OCI-LY7 (cell line): ENCODE data around the gene DNAAF1. TPM values are rescaled to one million over a fixed set of nuclear protein-coding genes. Genes with fewer than 3 reads are reported as not detected.

Experiments used
- BruUV-seq: library from RNA; stranded (reverse); fragments of 400-500 nt; replicated peaks from 2 replicates; lab custom pipeline; 2021; lab: Mats Ljungman, UMichigan
- CTCF ChIA-PET: fragments of 300-600 bp; sonication (Branson Sonifier 250); formaldehyde crosslinking; loops from one replicate; lab custom pipeline; 2022; ENCODE audit warnings: antibody characterized with exemption; ENCODE audit not compliant: unreplicated experiment; lab: Charles Lee
- POLR2A ChIA-PET: fragments of 300-600 bp; sonication (Branson Sonifier 250); formaldehyde crosslinking; loops from one replicate; lab custom pipeline; 2022; ENCODE audit warnings: antibody characterized with exemption; lab: Charles Lee
- DNase-seq: peaks from one replicate; pipeline ENCODE4 v3.0.0-alpha.2; 2015; ENCODE audit warnings: low spot score
- H2AFZ ChIP-seq: fragments of 200-600 bp; sonication (generic), shearing (Covaris generic); 2 replicates; pipeline ENCODE4 v1.6.1; 2014; ENCODE audit warnings: mild to moderate bottlenecking, antibody characterized with exemption, low read length, moderate library complexity
- H3K27ac ChIP-seq: fragments of 200-600 bp; sonication (generic); 2 replicates; pipeline ENCODE4 v1.5.1; 2014; ENCODE audit warnings: mixed run types, low read depth, mild to moderate bottlenecking, moderate library complexity, low read length, inconsistent platforms; ENCODE audit not compliant: poor library complexity, severe bottlenecking
- H3K36me3 ChIP-seq: fragments of 200-600 bp; sonication (generic); 2 replicates; pipeline ENCODE4 v1.6.1; 2014; ENCODE audit warnings: mild to moderate bottlenecking, antibody characterized with exemption, low read length, moderate library complexity, mixed read lengths; ENCODE audit not compliant: insufficient read depth
- H3K4me1 ChIP-seq: fragments of 200-600 bp; sonication (generic); 2 replicates; pipeline ENCODE4 v1.5.1; 2014; ENCODE audit warnings: mild to moderate bottlenecking, low read length; ENCODE audit not compliant: insufficient read depth, poor library complexity, severe bottlenecking
- H3K4me2 ChIP-seq: fragments of 200-600 bp; sonication (generic); 2 replicates; pipeline ENCODE4 v1.6.1; 2014; ENCODE audit warnings: mild to moderate bottlenecking, low read length
- H3K4me3 ChIP-seq: fragments of 200-600 bp; sonication (generic); 2 replicates; pipeline ENCODE4 v1.5.1; 2014; ENCODE audit warnings: mild to moderate bottlenecking, low read depth, low read length; ENCODE audit not compliant: poor library complexity, severe bottlenecking
- H3K79me2 ChIP-seq: fragments of 200-600 bp; sonication (generic); 2 replicates; pipeline ENCODE4 v1.6.1; 2016; ENCODE audit warnings: low read depth, mild to moderate bottlenecking, low read length, moderate library complexity, mixed read lengths; ENCODE audit not compliant: insufficient read depth
- H3K9me2 ChIP-seq: fragments of 200-600 bp; sonication (generic); 2 replicates; pipeline ENCODE4 v1.6.1; 2016; ENCODE audit warnings: mild to moderate bottlenecking, low read length, mixed read lengths; ENCODE audit not compliant: insufficient read depth
- H3K9me3 ChIP-seq: fragments of 200-600 bp; sonication (generic); 2 replicates; pipeline ENCODE4 v1.6.1; 2014; ENCODE audit warnings: mild to moderate bottlenecking, mixed run types, low read length, mixed read lengths
- H4K20me1 ChIP-seq: fragments of 200-600 bp; sonication (generic); 2 replicates; pipeline ENCODE4 v1.6.1; 2014; ENCODE audit warnings: mild to moderate bottlenecking, antibody characterized with exemption, low read length, moderate library complexity, mixed read lengths; ENCODE audit not compliant: insufficient read depth
- CTCF ChIP-seq: fragments of 200-600 bp; sonication (generic); conservative IDR thresholded peaks from 2 replicates; pipeline ENCODE4 v1.5.1; 2014; ENCODE audit warnings: mild to moderate bottlenecking, antibody characterized with exemption, low read length, moderate library complexity, mixed read lengths
- EZH2phosphoT487 ChIP-seq: fragments of 200-600 bp; sonication (generic); IDR thresholded peaks from 2 replicates; pipeline ENCODE4 v1.6.1; 2018; ENCODE audit warnings: low read depth, borderline replicate concordance, mild to moderate bottlenecking, mixed run types, antibody characterized with exemption, low read length, moderate library complexity, mixed read lengths
- intact Hi-C: fragments of 100-400 bp; cut with micrococcal nuclease; formaldehyde crosslinking; loops from one replicate; pipeline ENCODE4 v1.10.0; 2022; ENCODE audit not compliant: unreplicated experiment
- total RNA-seq, 2 experiments: library from RNA; depleted of rRNA in 1 of 2; stranded (reverse); fragments of >200 nt in 1 of 2; shearing (Covaris generic) in 1 of 2; gene quantifications; 2 replicates each; pipeline ENCODE4 v1.2.3, GENCODE V29; 2014 to 2022

Gene DNAAF1
- total RNA-seq, 2 experiments from 2014 or later, result 0.34 TPM; not detected in 1

- POLR2A ChIA-PET, result interaction anchor here (0.6 kb wide), 1 partner anchor 633 kb away, joined by 5 read pairs; no protein-coding TSS in a partner anchor
- no peak for DNase-seq
These were observed 49.5 kb downstream of the DNAAF1 start for GRCh38 chr16:84194470-84195200.

DNA sequence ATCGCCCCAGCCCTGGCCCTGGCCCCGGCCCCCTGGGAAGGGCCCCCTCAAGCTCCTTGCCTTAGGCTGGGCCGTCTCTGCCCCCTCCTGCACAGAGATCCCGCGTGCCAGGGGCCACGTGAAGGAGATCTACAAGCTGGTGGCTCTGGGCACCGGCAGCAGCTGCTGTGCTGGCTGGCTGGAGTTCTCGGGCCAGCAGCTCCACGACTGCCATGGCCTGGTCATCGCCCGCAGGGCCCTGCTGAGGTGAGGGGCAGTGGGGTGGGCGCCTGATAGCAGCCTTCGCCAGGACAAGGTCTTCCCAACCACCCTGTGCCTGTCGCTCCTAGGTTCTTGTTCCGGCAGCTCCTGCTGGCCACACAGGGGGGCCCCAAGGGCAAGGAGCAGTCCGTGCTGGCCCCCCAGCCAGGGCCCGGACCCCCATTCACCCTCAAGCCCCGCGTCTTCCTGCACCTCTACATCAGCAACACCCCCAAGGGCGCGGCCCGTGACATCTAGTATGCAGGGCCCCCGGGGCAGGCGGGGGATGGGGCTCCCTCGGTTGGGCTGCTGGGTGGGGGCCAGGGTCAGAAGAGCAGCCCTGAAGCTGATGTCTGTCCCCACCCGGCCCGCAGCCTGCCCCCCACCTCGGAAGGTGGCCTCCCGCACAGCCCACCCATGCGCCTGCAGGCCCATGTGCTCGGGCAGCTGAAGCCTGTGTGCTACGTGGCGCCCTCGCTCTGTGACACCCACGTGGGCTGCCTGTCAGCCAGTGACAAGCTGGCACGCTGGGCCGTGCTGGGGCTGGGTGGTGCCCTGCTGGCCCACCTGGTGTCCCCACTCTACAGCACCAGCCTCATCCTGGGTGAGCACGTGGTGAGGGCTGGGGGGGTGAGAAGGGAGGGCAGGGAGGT lies 50.3 kb downstream of the DNAAF1 start:
- H3K9me2 ChIP-seq, result no peaks in the 10 kb centered on the region
- no peaks in the 10 kb centered on the region for H3K9me3 ChIP-seq
- no peak for TF ChIP-seq CTCF
- no peak overlapping the region for H3K27ac ChIP-seq
- ChIA-PET POLR2A (interaction anchor here (0.5 to 0.6 kb wide), 2 partner anchors 80 to 632 kb away, joined by 3 to 5 read pairs; no protein-coding TSS in a partner anchor), CTCF (no interaction called here)
- H3K36me3 ChIP-seq, result no peaks in the 10 kb centered on the region
- intact Hi-C loops, result no loop called here
- DNase-seq, result no peak
- H3K4me3 ChIP-seq, result no peak overlapping the region
- no peak overlapping the region for H3K4me2 ChIP-seq
- H2AFZ ChIP-seq, result no peak overlapping the region
- no peaks in the 10 kb centered on the region for H4K20me1 ChIP-seq
- H3K4me1 ChIP-seq, result no peaks in the 10 kb centered on the region
- H3K79me2 ChIP-seq, result no peaks in the 10 kb centered on the region
- no TSS peak for BruUV-seq

More at GRCh38 chr16:84194470-84195200, 49.5 kb downstream of the DNAAF1 start:
- H3K4me2 ChIP-seq, result no peak overlapping the region; the same call in 1 of the 2 replicates
- CTCF ChIA-PET, result no interaction called here
- no peak overlapping the region for H3K4me3 ChIP-seq
- BruUV-seq, result no TSS peak
- intact Hi-C loops, result no loop called here
- H3K27ac ChIP-seq, result no peak overlapping the region
- H4K20me1 ChIP-seq, result no peaks in the 10 kb centered on the region
- H3K9me3 ChIP-seq, result no peaks in the 10 kb centered on the region
- TF ChIP-seq EZH2phosphoT487 (no peak), CTCF (no peak)
- no peaks in the 10 kb centered on the region for H3K4me1 ChIP-seq
- H2AFZ ChIP-seq, result no peak overlapping the region
- H3K36me3 ChIP-seq, result no peaks in the 10 kb centered on the region
- no peaks in the 10 kb centered on the region for H3K9me2 ChIP-seq
- H3K79me2 ChIP-seq, result no peaks in the 10 kb centered on the region
